Peyer's patch (tissue), 4 donors: ENCODE data around the gene NT5C1A. TPM values are rescaled to one million over a fixed set of nuclear protein-coding genes. Genes with fewer than 3 reads are reported as not detected.

Source experiments
- DNase-seq, 3 donors: peaks; one replicate each; pipeline ENCODE4 v3.0.0-alpha.2; 2017 to 2019
- H3K27ac ChIP-seq, 4 donors: fragments of 200-600 bp; sonication (generic); one replicate each; pipeline ENCODE4 v1.5.1; 2016 to 2019
- H3K27me3 ChIP-seq, 2 donors: fragments of 200-600 bp; sonication (generic); one replicate each; pipeline ENCODE4 v1.5.1; 2019
- H3K36me3 ChIP-seq, 3 donors: fragments of 200-600 bp; sonication (generic); one replicate each; pipeline ENCODE4 v1.5.1; 2016 to 2019
- H3K4me1 ChIP-seq, 4 donors: fragments of 200-600 bp; sonication (generic); one replicate each; pipeline ENCODE4 v1.5.1; 2016 to 2019
- H3K4me3 ChIP-seq, 4 donors: fragments of 200-600 bp; sonication (generic); 1 replicate in 3 of 4; 2 replicates in 1 of 4; pipeline ENCODE4 v1.5.1; 2016 to 2019; ENCODE audit warnings: mild to moderate bottlenecking in 1 of 4
- H3K9me3 ChIP-seq, 4 donors: fragments of 200-600 bp; sonication (generic); one replicate each; pipeline ENCODE4 v1.5.1; 2016 to 2019; ENCODE audit warnings: mild to moderate bottlenecking in 1 of 4
- CTCF ChIP-seq, 6 experiments: fragments of 450-650 bp in 4 of 6; fragments of 200-600 bp in 2 of 6; sonication (generic) in 1 of 6; IDR thresholded peaks; one replicate each; pipeline ENCODE4 v1.5.1; 2017 to 2019; ENCODE audit warnings: antibody characterized with exemption in 6 of 6, mild to moderate bottlenecking in 3 of 6, moderate library complexity in 1 of 6
- POLR2A ChIP-seq, 2 donors: fragments of 450-650 bp; IDR thresholded peaks; one replicate each; pipeline ENCODE4 v1.5.1; 2017; ENCODE audit warnings: antibody characterized with exemption in 2 of 2, mild to moderate bottlenecking in 2 of 2, moderate library complexity in 2 of 2
- total RNA-seq, 4 donors: library from RNA; depleted of rRNA; stranded (reverse); fragments of >200 nt; gene quantifications; one replicate each; pipeline ENCODE4 v1.1.0, GENCODE V29; 2016

Gene NT5C1A
- total RNA-seq, 4 donors from 2014 or later, result not detected

GRCh38 chr1:39655578-39656268, 16.2 kb downstream of the NT5C1A start:
- no peak overlapping the region for H3K4me3 ChIP-seq
- no peak overlapping the region for H3K27ac ChIP-seq
- H3K27me3 ChIP-seq, result no peaks in the 10 kb centered on the region

GRCh38 chr1:39654291-39654690, 17.6 kb downstream of the NT5C1A start:
- TF ChIP-seq CTCF (IDR thresholded peaks at IDR 0.05) (no peak), POLR2A (IDR thresholded peaks at IDR 0.05) (no peak)
- H3K27me3 ChIP-seq, result no peaks in the 10 kb centered on the region
- no peaks in the 10 kb centered on the region for H3K9me3 ChIP-seq
- DNase-seq, result no peak
- H3K36me3 ChIP-seq, result no peaks in the 10 kb centered on the region
- H3K4me1 ChIP-seq, result no peaks in the 10 kb centered on the region
- no peak overlapping the region for H3K27ac ChIP-seq
- no peak overlapping the region for H3K4me3 ChIP-seq

More at GRCh38 chr1:39655578-39656268, 16.2 kb downstream of the NT5C1A start:
- Histone ChIP-seq H3K36me3 (no peaks in the 10 kb centered on the region), H3K4me1 (no peaks in the 10 kb centered on the region), H3K9me3 (no peaks in the 10 kb centered on the region)
- TF ChIP-seq CTCF (IDR thresholded peaks at IDR 0.05), result no peak
- no peak for TF ChIP-seq POLR2A (IDR thresholded peaks at IDR 0.05)
- DNase-seq, result no peak

GRCh38 chr1:39653546-39654031, 18.3 kb downstream of the NT5C1A start:
- Histone ChIP-seq H3K27me3 (no peaks in the 10 kb centered on the region), H3K4me1 (no peaks in the 10 kb centered on the region), H3K4me3 (no peak overlapping the region), H3K9me3 (no peaks in the 10 kb centered on the region), H3K36me3 (no peaks in the 10 kb centered on the region), H3K27ac (no peak overlapping the region)
- TF ChIP-seq CTCF (IDR thresholded peaks at IDR 0.05), result peak; percentile 64 to 94 (median 78)
- TF ChIP-seq POLR2A (IDR thresholded peaks at IDR 0.05), result no peak
- peak; percentile 72 to 93 (median 77) for DNase-seq

GRCh38 chr1:39652554-39652953, 19.4 kb downstream of the NT5C1A start:
- no peaks in the 10 kb centered on the region for H3K4me1 ChIP-seq
- H3K9me3 ChIP-seq, result no peaks in the 10 kb centered on the region
- H3K27me3 ChIP-seq, result no peaks in the 10 kb centered on the region
- H3K4me3 ChIP-seq, result no peak overlapping the region
- no peaks in the 10 kb centered on the region for H3K36me3 ChIP-seq
- DNase-seq, result no peak
- no peak overlapping the region for H3K27ac ChIP-seq
- TF ChIP-seq CTCF (IDR thresholded peaks at IDR 0.05) (no peak), POLR2A (IDR thresholded peaks at IDR 0.05) (no peak)

- H3K4me3 ChIP-seq, result no peak overlapping the region
- H3K4me1 ChIP-seq, result no peaks in the 10 kb centered on the region
- H3K36me3 ChIP-seq, result no peaks in the 10 kb centered on the region
- no peak for DNase-seq
- no peaks in the 10 kb centered on the region for H3K9me3 ChIP-seq
- no peak overlapping the region for H3K27ac ChIP-seq
- no peaks in the 10 kb centered on the region for H3K27me3 ChIP-seq
- TF ChIP-seq POLR2A (IDR thresholded peaks at IDR 0.05), result no peak
- no peak for TF ChIP-seq CTCF (IDR thresholded peaks at IDR 0.05)
These were observed 19.8 kb downstream of the NT5C1A start for GRCh38 chr1:39652105-39652504.
